ENCODE data around the gene PRKAR2A. TPM values are rescaled to one million over a fixed set of nuclear protein-coding genes. Genes with fewer than 3 reads are reported as not detected.

The PRKAR2A gene
- total and polyA plus RNA-seq, 2 donors (not counting 1 experiment from before 2014, with no cell fraction given): 17.8 to 19.1 TPM

DNA sequence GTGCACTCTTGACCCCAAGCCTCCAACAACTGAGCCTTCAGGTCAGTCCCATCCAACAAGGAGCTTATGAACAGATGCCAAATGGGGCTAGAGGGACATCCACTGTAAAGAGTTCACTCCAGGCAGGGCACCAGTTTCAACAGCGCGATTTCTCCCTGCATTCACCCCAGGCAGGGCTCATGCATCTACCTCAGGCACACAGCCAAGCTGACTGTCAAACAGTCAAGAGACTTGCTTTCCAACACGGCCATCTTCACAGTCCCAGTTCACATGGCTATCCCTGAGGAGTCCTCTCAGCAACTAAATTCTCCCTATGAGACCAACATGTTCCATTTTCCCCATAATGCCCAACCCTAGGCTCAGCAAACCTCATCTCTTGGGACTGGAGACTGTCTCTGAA, 33.3 kb upstream of the PRKAR2A start:
- Histone ChIP-seq H3K27me3 (ENCODE audit: control insufficient read depth, insufficient read depth, low read length) (no peaks in the 10 kb centered on the region), H4K20me1 (ENCODE audit: control insufficient read depth, extremely low read depth, insufficient read depth, low read length) (no peaks in the 10 kb centered on the region), H2AFZ (ENCODE audit: low read length) (no peak overlapping the region), H3K9me3 (ENCODE audit: control insufficient read depth, insufficient read depth, low read depth, low read length) (no peaks in the 10 kb centered on the region), H3K4me2 (ENCODE audit: extremely low read depth, insufficient read depth, low read length) (no peak overlapping the region), H3K9ac (ENCODE audit: insufficient read depth, low read length) (no peak overlapping the region), H3K4me3 (replicated peaks in 1 of 4; ENCODE audit: control extremely low read depth in 1 of 4, insufficient read depth in 1 of 4, low read depth in 3 of 4, low read length in 4 of 4) (no peak overlapping the region), H3K36me3 (ENCODE audit: control insufficient read depth, insufficient read depth, low read length) (no peaks in the 10 kb centered on the region), H3K4me1 (ENCODE audit: control insufficient read depth, extremely low read depth, insufficient read depth, low read length) (no peaks in the 10 kb centered on the region), H3K27ac (ENCODE audit: insufficient read depth, low read length) (no peak overlapping the region), H3K79me2 (ENCODE audit: control insufficient read depth, insufficient read depth, low read length) (no peaks in the 10 kb centered on the region)
- DNase-seq (ENCODE audit: low read depth in 2 of 2): no peak
- TF ChIP-seq, protein P1, sequence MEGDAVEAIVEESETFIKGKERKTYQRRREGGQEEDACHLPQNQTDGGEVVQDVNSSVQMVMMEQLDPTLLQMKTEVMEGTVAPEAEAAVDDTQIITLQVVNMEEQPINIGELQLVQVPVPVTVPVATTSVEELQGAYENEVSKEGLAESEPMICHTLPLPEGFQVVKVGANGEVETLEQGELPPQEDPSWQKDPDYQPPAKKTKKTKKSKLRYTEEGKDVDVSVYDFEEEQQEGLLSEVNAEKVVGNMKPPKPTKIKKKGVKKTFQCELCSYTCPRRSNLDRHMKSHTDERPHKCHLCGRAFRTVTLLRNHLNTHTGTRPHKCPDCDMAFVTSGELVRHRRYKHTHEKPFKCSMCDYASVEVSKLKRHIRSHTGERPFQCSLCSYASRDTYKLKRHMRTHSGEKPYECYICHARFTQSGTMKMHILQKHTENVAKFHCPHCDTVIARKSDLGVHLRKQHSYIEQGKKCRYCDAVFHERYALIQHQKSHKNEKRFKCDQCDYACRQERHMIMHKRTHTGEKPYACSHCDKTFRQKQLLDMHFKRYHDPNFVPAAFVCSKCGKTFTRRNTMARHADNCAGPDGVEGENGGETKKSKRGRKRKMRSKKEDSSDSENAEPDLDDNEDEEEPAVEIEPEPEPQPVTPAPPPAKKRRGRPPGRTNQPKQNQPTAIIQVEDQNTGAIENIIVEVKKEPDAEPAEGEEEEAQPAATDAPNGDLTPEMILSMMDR (conservative IDR thresholded peaks at IDR 0.05 in 1 of 2, IDR thresholded peaks at IDR 0.05 in 1 of 2; ENCODE audit: low read depth in 1 of 2, low read length in 2 of 2): no peak

GRCh38 chr3:48879994-48880377, 32.3 kb upstream of the PRKAR2A start:
- TF ChIP-seq, protein P1 (conservative IDR thresholded peaks at IDR 0.05 in 1 of 2, IDR thresholded peaks at IDR 0.05 in 1 of 2; ENCODE audit: low read depth in 1 of 2, low read length in 2 of 2): no peak
- H3K27ac ChIP-seq (ENCODE audit: insufficient read depth, low read length): no peak overlapping the region
- no peaks in the 10 kb centered on the region for H4K20me1 ChIP-seq (ENCODE audit: control insufficient read depth, extremely low read depth, insufficient read depth, low read length)
- no peaks in the 10 kb centered on the region for H3K79me2 ChIP-seq (ENCODE audit: control insufficient read depth, insufficient read depth, low read length)
- H2AFZ ChIP-seq (ENCODE audit: low read length): no peak overlapping the region
- H3K9me3 ChIP-seq (ENCODE audit: control insufficient read depth, insufficient read depth, low read depth, low read length): no peaks in the 10 kb centered on the region
- no peak overlapping the region for H3K4me2 ChIP-seq (ENCODE audit: extremely low read depth, insufficient read depth, low read length)
- no peaks in the 10 kb centered on the region for H3K27me3 ChIP-seq (ENCODE audit: control insufficient read depth, insufficient read depth, low read length)
- DNase-seq (ENCODE audit: low read depth in 2 of 2): no peak
- H3K4me1 ChIP-seq (ENCODE audit: control insufficient read depth, extremely low read depth, insufficient read depth, low read length): no peaks in the 10 kb centered on the region
- no peak overlapping the region for H3K9ac ChIP-seq (ENCODE audit: insufficient read depth, low read length)
- H3K36me3 ChIP-seq (ENCODE audit: control insufficient read depth, insufficient read depth, low read length): no peaks in the 10 kb centered on the region
- no peak overlapping the region for H3K4me3 ChIP-seq (replicated peaks in 1 of 4; ENCODE audit: control extremely low read depth in 1 of 4, insufficient read depth in 1 of 4, low read depth in 3 of 4, low read length in 4 of 4)

DNA sequence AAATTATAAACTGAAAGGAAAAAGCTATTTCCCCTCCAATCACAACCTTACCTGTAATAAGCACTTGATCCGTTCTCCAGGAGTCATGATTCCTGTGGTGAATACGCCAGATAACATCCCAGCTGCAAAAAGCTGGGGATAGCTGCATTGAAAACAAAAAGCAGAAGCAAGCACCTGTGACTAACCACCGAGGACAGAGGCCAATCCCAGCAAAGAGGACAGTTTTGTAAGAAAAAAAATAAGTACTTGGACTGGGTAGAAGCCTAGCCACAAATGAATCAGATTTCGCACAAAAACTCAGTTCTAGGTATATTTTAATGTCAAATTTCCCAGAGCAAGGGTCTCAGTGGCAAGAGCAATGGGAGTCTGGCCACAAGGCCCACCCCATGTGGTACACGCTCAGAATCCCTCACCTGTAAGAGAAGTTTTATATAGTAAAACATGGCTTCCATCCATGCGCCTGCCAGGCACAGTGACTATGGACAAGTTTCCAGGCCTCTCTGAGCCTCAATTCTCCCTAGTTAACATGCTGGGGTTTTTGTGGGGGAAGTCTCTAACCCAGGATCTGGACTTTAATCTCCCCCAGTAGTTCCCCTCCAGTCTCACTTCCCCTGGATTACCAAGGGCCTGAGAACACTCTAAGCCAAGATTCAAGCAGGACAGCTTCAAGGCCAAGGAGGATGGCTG, 31.8 kb upstream of the PRKAR2A start:
- Histone ChIP-seq H3K36me3 (ENCODE audit: control insufficient read depth, insufficient read depth, low read length) (no peaks in the 10 kb centered on the region), H3K79me2 (ENCODE audit: control insufficient read depth, insufficient read depth, low read length) (no peaks in the 10 kb centered on the region), H3K9me3 (ENCODE audit: control insufficient read depth, insufficient read depth, low read depth, low read length) (no peaks in the 10 kb centered on the region), H3K4me1 (ENCODE audit: control insufficient read depth, extremely low read depth, insufficient read depth, low read length) (no peaks in the 10 kb centered on the region), H3K4me3 (replicated peaks in 1 of 4; ENCODE audit: control extremely low read depth in 1 of 4, insufficient read depth in 1 of 4, low read depth in 3 of 4, low read length in 4 of 4) (no peak overlapping the region), H3K27ac (ENCODE audit: insufficient read depth, low read length) (no peak overlapping the region), H3K27me3 (ENCODE audit: control insufficient read depth, insufficient read depth, low read length) (no peaks in the 10 kb centered on the region), H3K9ac (ENCODE audit: insufficient read depth, low read length) (no peak overlapping the region), H2AFZ (ENCODE audit: low read length) (no peak overlapping the region), H4K20me1 (ENCODE audit: control insufficient read depth, extremely low read depth, insufficient read depth, low read length) (no peaks in the 10 kb centered on the region), H3K4me2 (ENCODE audit: extremely low read depth, insufficient read depth, low read length) (no peak overlapping the region)
- no peak for DNase-seq (ENCODE audit: low read depth in 2 of 2)
- TF ChIP-seq, protein P1 (conservative IDR thresholded peaks at IDR 0.05 in 1 of 2, IDR thresholded peaks at IDR 0.05 in 1 of 2; ENCODE audit: low read depth in 1 of 2, low read length in 2 of 2): no peak
- no peak for TF ChIP-seq EZH2 (IDR thresholded peaks at IDR 0.05; ENCODE audit: low read length, missing control alignments)
